Neural cell (in vitro differentiated cells): ENCODE results near the gene CCNT2.

ENCODE experiments used
- CTCF ChIP-seq: fragments of 450-650 bp; IDR thresholded peaks from 2 replicates; pipeline ENCODE4 v1.5.1; 2014; ENCODE audit warnings: antibody characterized with exemption, mild to moderate bottlenecking, moderate library complexity; ENCODE audit not compliant: poor library complexity, severe bottlenecking
- EP300 ChIP-seq: fragments of 450-650 bp; conservative IDR thresholded peaks from 2 replicates; pipeline ENCODE4 v1.6.1; 2014; ENCODE audit warnings: antibody characterized with exemption, mild to moderate bottlenecking, moderate library complexity; ENCODE audit not compliant: poor library complexity, severe bottlenecking
- EZH2 ChIP-seq: fragments of 200-600, 300-800 bp; shearing (Covaris generic), sonication (generic); IDR thresholded peaks from 2 replicates; pipeline ENCODE4 v1.6.1; 2014; ENCODE audit warnings: antibody characterized with exemption, low read length, borderline replicate concordance, mild to moderate bottlenecking; ENCODE audit not compliant: insufficient read depth, poor library complexity, severe bottlenecking
- RAD21 ChIP-seq: fragments of 450-650 bp; conservative IDR thresholded peaks from 2 replicates; pipeline ENCODE4 v1.6.1; 2014; ENCODE audit warnings: antibody characterized with exemption, mild to moderate bottlenecking, moderate library complexity
- TAF1 ChIP-seq: IDR thresholded peaks from 2 replicates; pipeline ENCODE4 v1.6.1; 2012; ENCODE audit warnings: low read depth

- TF ChIP-seq CTCF = no peak
- TF ChIP-seq EP300 = no peak
- no peak for TF ChIP-seq TAF1
- TF ChIP-seq EZH2 = no peak
- no peak for TF ChIP-seq RAD21
Observed at GRCh38 chr2:135005753-135006152, 87.1 kb downstream of the CCNT2 start.
